GM21723 (cell line): ENCODE data around the gene URM1.

ENCODE experiments used
- ATAC-seq: cut with Tn5 transposase; IDR thresholded peaks from one replicate; pipeline ENCODE4 v1.9.1; 2021; ENCODE audit warnings: mild to moderate bottlenecking, moderate library complexity; ENCODE audit not compliant: unreplicated experiment

Gene URM1

DNA sequence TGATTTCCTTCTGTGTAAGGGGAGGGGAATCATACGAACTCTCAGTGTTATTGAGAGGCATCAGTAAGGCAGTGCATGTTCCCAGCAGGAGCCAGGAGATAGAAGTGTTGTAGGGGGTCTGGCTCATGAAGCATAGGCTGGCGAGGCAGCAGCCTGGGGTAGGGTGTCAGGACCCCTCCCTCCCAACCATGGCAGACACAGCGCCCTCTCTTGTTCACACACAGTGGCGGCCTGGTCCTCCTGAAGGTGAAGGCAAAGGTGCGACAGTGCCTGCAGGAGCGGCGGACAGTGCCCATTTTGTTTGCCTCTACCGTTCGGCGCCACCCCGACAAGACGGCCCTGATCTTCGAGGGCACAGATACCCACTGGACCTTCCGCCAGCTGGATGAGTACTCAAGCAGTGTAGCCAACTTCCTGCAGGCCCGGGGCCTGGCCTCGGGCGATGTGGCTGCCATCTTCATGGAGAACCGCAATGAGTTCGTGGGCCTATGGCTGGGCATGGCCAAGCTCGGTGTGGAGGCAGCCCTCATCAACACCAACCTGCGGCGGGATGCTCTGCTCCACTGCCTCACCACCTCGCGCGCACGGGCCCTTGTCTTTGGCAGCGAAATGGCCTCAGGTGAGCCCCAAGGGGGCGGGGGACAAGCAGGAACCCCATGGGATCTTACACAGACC, 26.1 kb upstream of the URM1 start:
- no peak for ATAC-seq

- ATAC-seq, result no peak
Observed at GRCh38 chr9:128349125-128349524, 22.0 kb upstream of the URM1 start.

DNA sequence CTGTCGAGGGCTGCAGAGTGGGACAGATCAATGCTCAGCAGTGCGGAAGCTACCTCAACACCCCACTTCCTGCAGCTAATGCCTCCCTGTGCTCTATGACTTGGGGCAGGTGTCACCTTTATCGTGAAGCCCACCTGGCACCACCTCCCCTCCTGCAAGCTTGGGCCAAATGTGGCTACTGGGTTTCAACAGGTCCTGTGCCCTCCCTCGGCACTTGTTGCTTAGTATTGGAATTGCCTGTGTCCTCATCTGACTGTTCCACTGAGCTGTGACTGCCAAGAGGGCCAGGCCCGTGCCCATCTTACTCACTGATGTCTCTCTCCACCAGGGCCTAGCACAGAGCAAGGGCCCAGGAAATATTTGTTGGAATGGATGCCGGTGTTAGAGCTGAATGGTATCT, 21.4 kb upstream of the URM1 start:
- ATAC-seq, result no peak

DNA sequence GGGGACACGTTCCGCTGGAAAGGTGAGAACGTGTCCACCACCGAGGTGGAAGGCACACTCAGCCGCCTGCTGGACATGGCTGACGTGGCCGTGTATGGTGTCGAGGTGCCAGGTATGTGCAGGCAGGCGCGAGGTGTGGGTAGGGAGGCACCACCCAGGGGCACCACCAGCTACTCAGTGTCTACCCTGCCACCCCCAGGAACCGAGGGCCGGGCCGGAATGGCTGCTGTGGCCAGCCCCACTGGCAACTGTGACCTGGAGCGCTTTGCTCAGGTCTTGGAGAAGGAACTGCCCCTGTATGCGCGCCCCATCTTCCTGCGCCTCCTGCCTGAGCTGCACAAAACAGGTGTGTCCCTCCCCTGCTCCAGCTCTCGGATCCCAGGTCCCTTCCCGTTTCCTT, 15.7 kb upstream of the URM1 start:
- no peak for ATAC-seq

GRCh38 chr9:128358090-128358489, 13.1 kb upstream of the URM1 start:
- no peak for ATAC-seq

DNA sequence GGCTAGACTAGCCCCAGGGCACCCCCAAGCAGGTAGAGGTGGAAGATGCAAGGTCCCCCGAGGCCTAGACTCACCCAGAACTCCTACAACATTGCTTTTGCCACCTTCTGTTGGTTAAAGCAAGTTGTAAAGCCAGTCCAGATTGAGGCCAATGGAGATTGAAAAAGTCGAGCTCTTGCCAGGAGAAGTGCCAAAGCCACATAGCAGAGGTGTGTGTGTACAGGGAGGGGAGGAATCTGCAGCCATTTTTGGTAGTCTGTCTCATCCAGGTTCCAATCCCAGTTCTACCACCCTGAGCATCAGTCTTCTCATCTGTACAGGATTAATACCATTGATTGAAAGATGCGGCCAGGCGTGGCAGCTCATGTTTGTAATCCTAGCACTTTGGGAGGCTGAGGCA, 12.3 kb upstream of the URM1 start:
- ATAC-seq, result no peak

DNA sequence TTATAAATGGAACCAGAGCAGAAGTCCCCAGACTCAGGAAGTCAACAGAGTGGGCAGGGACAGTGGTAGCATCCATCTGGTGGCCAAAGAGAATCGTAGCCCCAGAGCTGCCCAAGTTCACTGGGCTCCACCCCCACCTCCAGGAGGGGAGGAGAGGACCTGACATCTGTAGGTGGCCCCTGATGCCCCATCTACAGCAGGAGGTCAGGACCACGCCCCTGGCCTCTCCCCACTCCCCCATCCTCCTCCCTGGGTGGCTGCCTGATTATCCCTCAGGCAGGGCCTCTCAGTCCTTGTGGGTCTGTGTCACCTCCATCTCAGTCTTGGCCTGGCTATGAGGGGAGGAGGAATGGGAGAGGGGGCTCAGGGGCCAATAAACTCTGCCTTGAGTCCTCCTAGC, 10.3 kb upstream of the URM1 start:
- no peak for ATAC-seq

DNA sequence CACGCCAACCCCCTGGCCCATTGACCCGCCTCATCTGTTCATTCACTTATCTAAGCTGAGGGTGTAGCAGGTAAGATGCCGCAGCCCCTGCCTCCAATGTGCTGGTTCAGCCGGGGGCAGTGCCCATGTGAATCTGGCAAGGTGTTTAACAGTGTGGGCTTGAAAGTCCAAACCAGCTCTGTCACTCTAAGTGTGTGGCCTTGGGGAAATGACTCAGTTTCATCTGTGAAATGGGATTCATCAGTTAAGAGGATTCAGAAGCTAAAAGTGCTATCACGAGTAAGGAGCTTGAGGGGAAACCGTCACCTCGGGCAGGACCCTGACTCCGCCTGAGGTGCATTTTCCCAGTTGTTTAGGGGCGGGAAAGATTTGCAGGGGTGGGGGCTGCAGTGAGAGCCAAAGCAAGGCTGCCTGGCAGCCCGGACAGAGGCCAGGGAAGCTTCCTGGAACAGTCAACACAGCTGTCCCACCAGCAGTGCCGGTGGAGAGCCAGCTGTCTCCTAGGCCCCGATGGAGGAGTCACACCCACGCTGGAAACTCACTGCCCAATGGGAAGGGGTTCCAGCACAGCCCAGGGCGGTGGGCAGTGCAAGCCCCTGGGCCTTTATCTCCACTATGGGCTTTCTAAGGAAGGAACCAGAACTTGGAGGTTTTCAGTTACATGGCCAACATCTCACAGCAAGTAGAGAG, 9.7 kb upstream of the URM1 start:
- no peak for ATAC-seq

- ATAC-seq, result peak; percentile 80
Observed at GRCh38 chr9:128361986-128362646, 9.1 kb upstream of the URM1 start.

DNA sequence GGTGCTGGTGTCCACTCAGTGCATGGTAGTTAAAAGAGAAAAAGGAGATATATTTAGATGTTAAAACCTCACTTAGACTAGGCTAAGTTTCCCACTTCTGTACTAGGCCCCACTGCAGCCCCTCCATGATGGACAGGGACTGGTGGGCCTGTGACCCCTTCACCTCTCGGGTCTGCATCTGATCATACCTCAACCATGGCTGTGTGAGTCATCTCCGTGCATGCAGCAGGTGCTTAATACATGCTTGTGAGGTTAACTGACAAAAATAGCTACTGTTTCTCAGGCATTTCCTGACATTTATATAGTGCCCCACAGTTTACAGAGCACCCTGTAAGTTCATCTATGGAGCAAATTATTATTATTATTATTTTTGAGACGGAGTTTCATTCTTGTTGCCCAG, 8.4 kb upstream of the URM1 start:
- no peak for ATAC-seq

GRCh38 chr9:128365525-128365924, 5.6 kb upstream of the URM1 start:
- no peak for ATAC-seq

DNA sequence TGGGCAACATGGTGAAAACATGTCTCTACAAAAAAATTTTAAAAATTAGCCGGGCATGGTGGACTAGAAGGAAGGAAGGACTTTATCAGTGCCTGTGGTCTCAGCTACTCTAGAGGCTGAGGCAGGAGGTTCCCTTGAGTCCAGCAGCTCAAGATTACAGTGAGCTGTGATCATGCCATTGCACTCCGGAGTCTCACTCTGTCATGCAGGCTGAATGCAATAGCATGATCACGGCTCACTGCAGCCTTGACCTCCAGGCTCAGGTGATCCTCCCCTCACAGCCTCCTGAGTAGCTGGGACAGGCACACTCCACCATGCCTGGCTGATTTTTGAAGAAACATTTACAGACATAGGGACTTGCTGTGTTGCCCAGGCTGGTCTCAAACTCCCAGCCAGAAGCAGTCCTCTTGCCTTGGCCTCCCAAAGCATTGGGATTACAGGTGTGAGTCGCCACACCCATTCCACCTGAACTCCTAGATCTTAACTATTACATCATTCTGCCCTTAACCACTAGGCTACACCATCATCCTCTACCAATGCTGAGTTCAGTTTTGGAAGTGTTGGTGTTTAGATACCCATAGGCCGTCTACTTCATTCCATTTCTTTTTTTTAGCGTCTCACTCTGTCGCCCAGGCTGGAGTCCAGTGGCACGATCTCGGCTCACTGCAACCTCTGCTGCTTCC, 2.0 kb upstream of the URM1 start:
- no peak for ATAC-seq

DNA sequence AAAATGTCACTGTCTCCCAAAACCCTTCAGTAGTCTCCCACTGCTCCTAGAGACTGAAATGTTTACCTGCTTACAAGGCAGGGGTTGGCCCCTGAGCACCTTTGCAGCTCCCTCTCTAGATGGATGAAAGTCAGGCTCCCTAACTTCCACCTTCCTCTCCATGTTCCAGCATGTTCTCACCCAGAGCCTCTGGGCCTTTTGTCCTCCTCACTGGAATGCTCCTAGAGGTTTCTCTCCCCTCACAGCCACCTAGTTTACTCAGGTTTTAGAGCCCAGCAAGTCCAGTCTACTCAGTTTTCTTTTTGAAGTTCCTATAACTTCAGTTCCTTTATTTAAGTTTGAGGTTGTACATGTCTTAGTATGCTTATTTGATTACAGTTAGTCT, 815 bp upstream of the URM1 start:
- no peak for ATAC-seq

DNA sequence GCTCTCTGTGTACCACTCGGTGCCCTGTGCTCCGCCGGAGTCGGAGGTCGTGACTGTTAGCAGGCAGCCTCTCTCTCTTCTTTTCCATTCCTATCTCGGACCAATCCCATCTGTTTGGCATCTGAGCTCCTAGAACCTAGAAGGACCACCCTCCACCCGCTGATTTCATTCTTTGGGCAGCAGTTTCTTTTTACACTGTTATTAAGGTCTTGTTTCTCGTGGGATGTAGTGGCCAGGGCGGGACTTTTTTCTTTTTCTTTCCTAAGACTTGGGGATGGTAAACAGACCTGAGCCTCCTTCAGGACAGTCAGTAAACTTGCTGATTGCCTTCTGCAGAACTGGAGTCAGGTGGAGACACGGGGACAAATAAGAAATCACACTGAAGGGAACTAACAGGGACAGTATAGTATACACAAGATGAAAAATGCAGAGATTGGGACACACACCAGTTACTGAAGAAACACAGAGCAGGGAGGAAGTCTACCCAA, 500 bp downstream of the URM1 start:
- ATAC-seq, result no peak

GRCh38 chr9:128372188-128372641, 1.0 kb downstream of the URM1 start:
- ATAC-seq, result no peak

- ATAC-seq, result no peak
Observed at GRCh38 chr9:128372784-128373183, 1.6 kb downstream of the URM1 start.

DNA sequence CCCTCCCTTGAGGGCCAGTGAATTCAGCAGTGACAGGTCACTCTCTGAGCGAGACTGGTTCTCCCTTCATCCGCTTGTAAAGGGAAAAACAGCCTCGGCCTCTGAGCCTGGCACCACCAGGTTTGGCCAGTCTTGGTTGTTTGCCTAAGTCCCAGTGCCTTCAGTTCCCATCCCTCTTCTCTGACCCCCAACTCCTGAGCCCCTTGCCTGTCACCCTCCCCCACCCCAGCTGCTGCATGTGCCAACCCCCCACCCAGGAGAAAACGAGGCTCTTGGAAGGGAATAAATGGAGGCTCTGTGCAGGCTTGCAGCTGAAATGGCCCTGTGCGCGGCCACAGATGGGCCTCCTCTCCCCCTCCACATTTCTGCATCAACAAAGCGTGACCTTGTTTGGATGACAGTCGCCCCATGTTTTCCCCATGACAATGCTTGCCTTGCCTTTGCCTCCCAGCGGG, 3.1 kb downstream of the URM1 start:
- ATAC-seq, result no peak

GRCh38 chr9:128375865-128376264, 4.7 kb downstream of the URM1 start:
- no peak for ATAC-seq

GRCh38 chr9:128382261-128382660, 11.1 kb downstream of the URM1 start:
- ATAC-seq, result no peak

GRCh38 chr9:128383007-128383753, 12.0 kb downstream of the URM1 start:
- no peak for ATAC-seq

- no peak for ATAC-seq
Observed at GRCh38 chr9:128383791-128384190, 12.6 kb downstream of the URM1 start.
